H1 (cell line): ENCODE data around the gene ZNF382. TPM values are rescaled to one million over a fixed set of nuclear protein-coding genes. Genes with fewer than 3 reads are reported as not detected.

Source experiments
- ASH2L ChIP-seq: fragments of 200-600, 300-600 bp; sonication (generic); IDR thresholded peaks from one replicate; pipeline ENCODE4 v1.7.1; 2017; ENCODE audit warnings: low read length
- ATF2 ChIP-seq: IDR thresholded peaks from 2 replicates; pipeline ENCODE4 v1.6.1; 2012; ENCODE audit warnings: low read length, inconsistent platforms
- ATF3 ChIP-seq: IDR thresholded peaks from 2 replicates; pipeline ENCODE4 v1.6.1; 2011; ENCODE audit warnings: low read depth, mild to moderate bottlenecking, low read length; ENCODE audit not compliant: insufficient read depth
- CTBP2 ChIP-seq: IDR thresholded peaks from 2 replicates; pipeline ENCODE4 v1.7.0; 2011; ENCODE audit warnings: borderline replicate concordance, mild to moderate bottlenecking, moderate library complexity, mixed read lengths, low read length; ENCODE audit not compliant: insufficient read depth, insufficient read length
- E2F6 ChIP-seq: IDR thresholded peaks from 2 replicates; pipeline ENCODE4 v1.6.1; 2012; ENCODE audit warnings: inconsistent platforms
- FOSL1 ChIP-seq: IDR thresholded peaks from 2 replicates; pipeline ENCODE4 v1.6.1; 2011; ENCODE audit warnings: mild to moderate bottlenecking, low read depth, low read length, moderate library complexity; ENCODE audit not compliant: insufficient read depth
- HDAC2 ChIP-seq, 2 experiments: fragments of 300-600 bp in 1 of 2; sonication (generic) in 1 of 2; IDR thresholded peaks; 2 replicates each; pipeline ENCODE4 v1.6.1; 2011 to 2012; ENCODE audit warnings: low read depth in 2 of 2, low read length in 2 of 2, mild to moderate bottlenecking in 2 of 2, moderate library complexity in 2 of 2, borderline replicate concordance in 1 of 2, inconsistent platforms in 1 of 2
- JUND ChIP-seq: IDR thresholded peaks from 2 replicates; pipeline ENCODE4 v1.6.1; 2011; ENCODE audit warnings: mild to moderate bottlenecking, improper control_type of control experiment, low read length
- MAFK ChIP-seq: IDR thresholded peaks from 2 replicates; pipeline ENCODE4 v1.6.1; 2012; ENCODE audit warnings: low read depth, mild to moderate bottlenecking, improper control_type of control experiment, low read length
- MAX ChIP-seq: IDR thresholded peaks from 2 replicates; pipeline ENCODE4 v1.6.1; 2012; ENCODE audit warnings: inconsistent platforms
- NANOG ChIP-seq: IDR thresholded peaks from 2 replicates; pipeline ENCODE4 v1.6.1; 2011; ENCODE audit warnings: low read length, low read depth, mild to moderate bottlenecking, inconsistent platforms; ENCODE audit not compliant: insufficient read depth, poor library complexity, severe bottlenecking
- PHF8 ChIP-seq: fragments of 200-600 bp; sonication (generic); conservative IDR thresholded peaks from 2 replicates; pipeline ENCODE4 v1.7.1; 2012; ENCODE audit warnings: low read depth, mild to moderate bottlenecking, inconsistent platforms, low read length, moderate library complexity
- POLR2A ChIP-seq, 2 experiments: IDR thresholded peaks; 1 replicate in 1 of 2; 2 replicates in 1 of 2; pipeline ENCODE4 v1.6.1; 2011; ENCODE audit warnings: low read depth in 2 of 2, low read length in 2 of 2, mild to moderate bottlenecking in 2 of 2; ENCODE audit errors: control extremely low read depth in 1 of 2
- RFX5 ChIP-seq: IDR thresholded peaks from 2 replicates; pipeline ENCODE4 v1.6.1; 2011; ENCODE audit warnings: low read depth, low read length, improper control_type of control experiment, borderline replicate concordance
- SIN3A ChIP-seq, 2 experiments: IDR thresholded peaks in 1 of 2; conservative IDR thresholded peaks in 1 of 2; 2 replicates each; pipeline ENCODE4 v1.6.1; 2011 to 2012; ENCODE audit warnings: low read length in 2 of 2, improper control_type of control experiment in 1 of 2, low read depth in 1 of 2, mild to moderate bottlenecking in 1 of 2
- TBP ChIP-seq: IDR thresholded peaks from 2 replicates; pipeline ENCODE4 v1.6.1; 2011; ENCODE audit warnings: low read depth, low read length, improper control_type of control experiment
- USF2 ChIP-seq: IDR thresholded peaks from 2 replicates; pipeline ENCODE4 v1.6.1; 2011; ENCODE audit warnings: low read length, improper control_type of control experiment
- ZNF274 ChIP-seq: IDR thresholded peaks from 2 replicates; pipeline ENCODE4 v1.7.0; 2012; ENCODE audit warnings: low read length, borderline replicate concordance; ENCODE audit errors: extremely low read depth
- polyA plus RNA-seq, 7 experiments: library from polyadenylated mRNA; depleted of rRNA in 3 of 7; stranded (reverse) in 5 of 7; unstranded in 2 of 7; fragments of >200 nt in 5 of 7; fragments of 200-250 nt in 2 of 7; gene quantifications; 1 replicate in 5 of 7; 2 replicates in 1 of 7; 4 replicates in 1 of 7; pipeline versions ENCODE4 v1.2.1 to v1.2.3, GENCODE V29; 2011 to 2013; ENCODE audit warnings: missing spikeins in 2 of 7, mixed read lengths in 2 of 7
- total RNA-seq: library from RNA; stranded (reverse); fragmentation: NEBNext Ultra II Directional; extraction: Animal tissue kit (Norgen Biotek cat#: 25700); gene quantifications from 2 replicates; pipeline ENCODE4 v1.2.1, GENCODE V29; 2021

The ZNF382 gene
- total and polyA plus RNA-seq, 2 of the 8 experiments (the other 6 are each of a cell fraction or from before 2014, with no cell fraction given) = 1.9 to 6.3 TPM

- TF ChIP-seq MAX (peak; percentile 96), NANOG (no peak), JUND (0 out of 2 replicates have a peak, but pooled peaks have one; percentile 0), ATF2 (no peak), PHF8 (peak; percentile 99), E2F6 (peak; percentile 85), CTBP2 (no peak), RFX5 (no peak), MAFK (no peak), ASH2L (peak; percentile 54), POLR2A (IDR thresholded peaks at IDR 0.05; ENCODE audit: control extremely low read depth in 1 of 2, low read depth in 2 of 2, low read length in 2 of 2) (peak; percentile 90 to 92), SIN3A (conservative IDR thresholded peaks at IDR 0.05 in 1 of 2, IDR thresholded peaks at IDR 0.05 in 1 of 2; ENCODE audit: low read depth in 1 of 2, low read length in 2 of 2) (peak in 1 of 2 experiments; percentile 90; a peak in 2 of 4 replicates), TBP (peak; percentile 72), HDAC2 (IDR thresholded peaks at IDR 0.05; ENCODE audit: borderline replicate concordance in 1 of 2, low read depth in 2 of 2, low read length in 2 of 2) (peak in 1 of 2 experiments; percentile 53; a peak in 1 of 4 replicates), ATF3 (no peak), USF2 (no peak), ZNF274 (no peak), FOSL1 (no peak)
Observed at GRCh38 chr19:36573020-36573894, 31.9 kb upstream of the ZNF382 start, which contains the start of gene ZNF529 (continued).
